ENCODE results near the gene IL2RG.

The IL2RG gene

GRCh38 chrX:71111921-71112431, 599 bp upstream of the IL2RG start:
- no peak for FAIRE-seq
- no peak for DNase-seq (ENCODE audit: extremely low spot score, insufficient read length, low read depth)

DNA sequence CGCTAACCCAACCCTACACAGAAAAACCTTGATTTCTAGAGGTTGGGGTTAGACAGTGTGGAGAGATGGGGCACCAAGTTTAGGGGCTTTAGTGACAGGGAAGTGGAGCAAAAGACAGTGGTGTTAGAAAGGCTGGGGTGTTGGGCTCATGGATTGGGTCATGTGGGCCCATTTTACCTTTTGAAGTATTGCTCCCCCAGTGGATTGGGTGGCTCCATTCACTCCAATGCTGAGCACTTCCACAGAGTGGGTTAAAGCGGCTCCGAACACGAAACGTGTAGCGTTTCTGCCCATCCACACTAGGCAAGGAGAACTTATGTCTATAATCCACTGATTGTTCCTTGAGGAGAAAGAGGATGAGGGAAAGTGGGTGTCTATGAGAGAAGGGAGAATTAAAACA, 2.3 kb downstream of the IL2RG start:
- DNase-seq (ENCODE audit: extremely low spot score, insufficient read length, low read depth) (no peak), FAIRE-seq (no peak)

DNA sequence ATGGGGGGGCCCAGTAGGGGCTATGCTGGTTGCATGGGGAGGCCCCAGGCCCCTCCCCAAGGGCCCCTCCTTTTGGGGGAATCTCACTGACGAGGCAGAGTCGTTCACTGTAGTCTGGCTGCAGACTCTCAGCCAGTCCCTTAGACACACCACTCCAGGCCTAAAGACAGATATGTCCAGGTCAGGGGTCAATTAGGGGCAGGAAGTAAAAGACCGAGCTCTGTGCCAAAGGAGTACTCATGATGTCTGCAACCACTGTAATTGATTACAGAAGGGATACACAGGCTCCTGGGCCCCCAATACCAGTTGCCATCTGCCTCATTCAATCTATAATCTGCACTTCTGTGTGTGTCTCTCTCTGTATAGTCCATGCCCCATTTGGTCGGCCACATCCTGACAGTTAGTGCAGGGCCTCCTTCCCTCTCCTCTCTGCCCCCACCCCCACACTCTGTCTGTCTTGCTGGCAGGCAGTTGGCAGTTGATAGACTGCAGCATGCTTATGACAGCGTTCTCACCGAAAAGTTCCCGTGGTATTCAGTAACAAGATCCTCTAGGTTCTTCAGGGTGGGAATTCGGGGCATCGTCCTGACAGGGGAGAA, 3.5 kb downstream of the IL2RG start:
- DNase-seq (ENCODE audit: extremely low spot score, insufficient read length, low read depth) (no peak), FAIRE-seq (peak; percentile 35)

DNA sequence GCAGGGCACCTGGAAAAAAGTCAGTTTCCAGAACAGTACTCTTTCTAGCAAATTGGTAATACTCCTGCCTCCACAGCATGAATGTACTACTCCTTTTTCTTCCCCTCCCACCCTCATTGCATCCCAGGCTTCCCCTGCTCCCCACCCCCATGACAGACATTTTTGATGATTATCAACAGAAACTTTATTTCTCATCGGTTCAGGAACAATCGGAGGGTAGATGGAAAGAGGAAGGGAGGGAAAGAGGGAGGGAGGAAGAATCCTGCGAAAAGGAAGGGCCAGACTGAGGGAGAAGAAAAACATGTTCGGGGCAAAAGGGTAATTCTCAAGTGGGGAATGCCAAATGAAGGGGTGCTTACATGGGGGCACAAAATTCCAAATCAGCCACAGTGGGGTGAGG, 4.1 kb downstream of the IL2RG start:
- DNase-seq (ENCODE audit: extremely low spot score, insufficient read length, low read depth) (no peak), FAIRE-seq (no peak)

- DNase-seq (ENCODE audit: extremely low spot score, insufficient read length, low read depth) (no peak), FAIRE-seq (no peak)
Measured at GRCh38 chrX:71106427-71106826, 5.0 kb downstream of the IL2RG start, which contains the start of gene CXorf65. Gene CXorf65 (minus strand): TSS chrX:71106740. CDS start chrX:71106556, 184 bp downstream.

DNA sequence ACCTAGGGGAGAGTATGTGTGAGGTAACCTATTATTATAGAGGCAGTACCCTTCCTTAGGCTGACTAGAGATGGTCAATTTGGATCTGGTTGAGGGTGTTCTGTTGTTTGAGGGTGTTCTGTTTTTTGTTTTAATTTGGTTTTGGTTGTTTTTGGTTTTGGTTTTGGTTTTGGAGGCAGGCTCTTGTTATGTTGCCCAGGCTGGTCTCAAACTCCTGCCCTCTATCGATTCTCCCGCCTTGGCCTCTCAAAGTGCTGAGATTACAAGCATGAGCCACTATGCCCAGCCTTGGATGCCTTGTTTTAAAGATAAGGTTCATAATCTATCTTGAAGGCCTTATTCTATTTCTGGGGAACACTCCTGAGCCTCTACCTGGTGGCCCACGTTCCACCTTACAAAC, 5.7 kb downstream of the IL2RG start:
- no peak for DNase-seq (ENCODE audit: extremely low spot score, insufficient read length, low read depth)
- peak; percentile 87 for FAIRE-seq

DNA sequence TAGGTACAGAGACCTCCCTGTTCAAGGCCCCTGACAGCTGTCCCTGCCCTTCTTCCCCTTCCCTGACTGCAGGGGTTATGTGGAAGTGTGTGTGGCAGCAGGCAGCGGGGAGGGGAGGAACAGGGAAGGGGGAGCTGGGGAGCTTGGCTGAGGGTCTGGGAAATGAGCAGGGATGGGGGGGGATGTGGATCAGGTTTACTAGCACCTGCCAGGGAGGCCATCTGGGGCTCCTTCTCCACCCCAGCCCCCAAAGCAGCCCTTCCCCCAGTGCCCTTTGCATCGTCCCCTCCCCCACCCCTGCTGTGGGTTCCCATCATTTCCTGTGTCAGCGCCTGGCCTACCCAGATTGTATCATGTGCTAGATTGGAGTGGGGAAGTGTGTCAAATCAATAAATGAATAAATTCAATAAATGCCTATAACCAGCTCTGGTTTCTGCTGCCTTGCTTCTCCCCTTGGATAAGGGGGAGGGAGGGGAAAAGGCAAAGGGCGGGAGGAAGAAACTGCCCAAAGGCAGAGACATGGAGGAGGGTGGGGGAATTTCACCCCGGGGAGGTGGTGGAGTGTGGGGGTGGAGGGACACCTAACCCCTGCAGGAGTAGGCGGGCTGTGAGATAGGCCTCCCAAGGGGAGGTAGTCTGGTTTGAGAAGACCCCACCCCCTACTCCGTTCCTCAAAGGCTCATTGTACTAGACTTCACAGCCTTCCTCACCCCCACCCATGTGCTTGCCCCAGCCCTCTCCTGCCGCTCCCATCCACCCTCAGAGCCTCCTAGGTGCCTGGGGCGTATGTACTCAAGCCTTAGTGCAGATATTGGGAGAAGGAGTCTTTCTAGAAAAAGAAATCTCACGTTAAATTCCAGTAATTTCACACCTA, 8.0 kb downstream of the IL2RG start:
- FAIRE-seq (peak; percentile 90), DNase-seq (ENCODE audit: extremely low spot score, insufficient read length, low read depth) (no peak)

GRCh38 chrX:71102292-71102691, 9.1 kb downstream of the IL2RG start:
- no peak for FAIRE-seq
- no peak for DNase-seq (ENCODE audit: extremely low spot score, insufficient read length, low read depth)

DNA sequence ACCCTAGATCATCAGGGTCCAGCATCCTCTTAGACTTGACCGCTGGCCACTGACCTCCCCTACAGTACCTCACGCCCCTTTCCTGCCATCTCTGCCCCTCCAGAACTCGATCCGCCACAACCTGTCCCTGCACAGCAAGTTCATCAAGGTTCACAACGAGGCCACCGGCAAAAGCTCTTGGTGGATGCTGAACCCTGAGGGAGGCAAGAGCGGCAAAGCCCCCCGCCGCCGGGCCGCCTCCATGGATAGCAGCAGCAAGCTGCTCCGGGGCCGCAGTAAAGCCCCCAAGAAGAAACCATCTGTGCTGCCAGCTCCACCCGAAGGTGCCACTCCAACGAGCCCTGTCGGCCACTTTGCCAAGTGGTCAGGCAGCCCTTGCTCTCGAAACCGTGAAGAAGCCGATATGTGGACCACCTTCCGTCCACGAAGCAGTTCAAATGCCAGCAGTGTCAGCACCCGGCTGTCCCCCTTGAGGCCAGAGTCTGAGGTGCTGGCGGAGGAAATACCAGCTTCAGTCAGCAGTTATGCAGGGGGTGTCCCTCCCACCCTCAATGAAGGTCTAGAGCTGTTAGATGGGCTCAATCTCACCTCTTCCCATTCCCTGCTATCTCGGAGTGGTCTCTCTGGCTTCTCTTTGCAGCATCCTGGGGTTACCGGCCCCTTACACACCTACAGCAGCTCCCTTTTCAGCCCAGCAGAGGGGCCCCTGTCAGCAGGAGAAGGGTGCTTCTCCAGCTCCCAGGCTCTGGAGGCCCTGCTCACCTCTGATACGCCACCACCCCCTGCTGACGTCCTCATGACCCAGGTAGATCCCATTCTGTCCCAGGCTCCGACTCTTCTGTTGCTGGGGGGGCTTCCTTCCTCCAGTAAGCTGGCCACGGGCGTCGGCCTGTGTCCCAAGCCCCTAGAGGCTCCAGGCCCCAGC, 10.5 kb downstream of the IL2RG start:
- no peak for FAIRE-seq

DNA sequence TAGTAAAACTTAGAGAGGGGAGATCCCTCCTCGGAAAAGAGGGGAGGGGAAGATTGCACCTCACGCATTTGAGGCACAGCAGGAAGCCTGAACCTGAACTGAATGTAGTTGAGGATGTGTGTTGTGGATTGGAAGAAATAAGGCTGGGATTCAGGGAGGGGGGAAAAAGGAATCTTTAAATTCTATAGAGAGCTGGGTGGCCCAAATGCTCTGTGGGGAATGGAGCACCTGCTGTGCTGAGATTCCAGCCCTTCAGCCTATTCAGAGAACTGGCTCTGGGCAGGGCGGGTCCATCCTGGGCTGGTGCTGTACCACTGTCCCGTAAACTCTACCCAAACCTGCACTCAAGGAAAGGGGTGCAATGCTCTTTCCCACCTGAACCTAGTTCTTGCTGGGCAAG, 11.6 kb downstream of the IL2RG start:
- DNase-seq (ENCODE audit: extremely low spot score, insufficient read length, low read depth), result no peak

More for the DNA sequence above, 10.5 kb downstream of the IL2RG start:
- no peak for DNase-seq (ENCODE audit: extremely low spot score, insufficient read length, low read depth)

DNA sequence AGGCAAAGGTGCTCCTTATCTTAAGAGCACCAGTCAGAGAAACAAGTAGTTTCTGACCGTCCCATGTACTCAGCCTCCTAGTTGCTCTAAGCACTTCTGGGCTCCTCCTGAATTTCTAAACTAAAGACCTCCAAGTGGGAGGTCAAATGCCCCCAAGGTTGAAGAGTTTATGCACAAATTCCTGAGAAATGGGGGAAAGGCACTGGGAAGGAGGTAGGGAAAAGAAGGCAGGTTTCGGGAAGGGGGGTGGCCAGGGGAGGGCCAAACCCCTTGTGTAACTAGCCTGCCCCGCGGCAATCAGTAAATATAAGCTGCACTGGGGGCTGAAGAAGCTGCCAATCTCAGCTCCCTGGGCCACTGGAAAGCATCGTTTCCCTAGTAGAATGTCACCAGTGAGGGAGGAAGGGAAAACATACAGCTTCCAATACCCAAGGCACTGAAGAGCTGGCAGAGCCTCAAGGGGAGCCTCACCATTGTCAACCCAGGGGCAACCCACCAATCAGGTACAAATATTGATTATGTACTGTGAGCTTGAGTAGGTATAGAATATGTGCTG, 12.3 kb downstream of the IL2RG start:
- no peak for FAIRE-seq

More for the DNA sequence above, 11.6 kb downstream of the IL2RG start:
- no peak for FAIRE-seq

DNA sequence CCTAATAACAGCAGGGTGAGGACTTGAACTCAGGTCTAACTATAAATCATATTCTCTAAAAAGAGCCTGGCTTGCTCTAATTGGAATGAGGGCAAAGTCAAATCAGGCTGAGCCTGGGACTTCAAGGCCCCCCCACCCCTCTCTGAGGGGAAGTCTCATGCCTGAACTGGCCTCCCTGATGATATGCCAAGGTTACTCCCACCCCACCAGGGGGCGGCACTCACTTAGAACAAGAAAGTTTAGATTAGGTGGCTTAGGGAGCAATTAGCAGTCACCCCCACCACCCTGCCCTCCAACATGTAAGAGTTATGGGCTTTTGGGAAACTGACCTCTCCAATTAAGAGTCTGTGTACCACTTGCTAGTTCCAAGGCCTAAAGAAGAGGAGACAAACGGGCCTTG, 13.1 kb downstream of the IL2RG start:
- DNase-seq (ENCODE audit: extremely low spot score, insufficient read length, low read depth), result no peak
- FAIRE-seq, result peak; percentile 77

More for the DNA sequence above, 12.3 kb downstream of the IL2RG start:
- no peak for DNase-seq (ENCODE audit: extremely low spot score, insufficient read length, low read depth)

- FAIRE-seq, result peak; percentile 24
- no peak for DNase-seq (ENCODE audit: extremely low spot score, insufficient read length, low read depth)
Measured at GRCh38 chrX:71096760-71097032, 14.7 kb downstream of the IL2RG start.

- DNase-seq (ENCODE audit: extremely low spot score, insufficient read length, low read depth) (no peak), FAIRE-seq (no peak)
Measured at GRCh38 chrX:71095981-71096759, 15.2 kb downstream of the IL2RG start.

- FAIRE-seq (peak; percentile 99), DNase-seq (ENCODE audit: extremely low spot score, insufficient read length, low read depth) (peak; percentile 69)
Measured at GRCh38 chrX:71095555-71095980, 15.8 kb downstream of the IL2RG start, which contains the start of gene FOXO4. Gene FOXO4 (plus strand): TSS chrX:71095851. CDS start chrX:71096529, 678 bp downstream.

DNA sequence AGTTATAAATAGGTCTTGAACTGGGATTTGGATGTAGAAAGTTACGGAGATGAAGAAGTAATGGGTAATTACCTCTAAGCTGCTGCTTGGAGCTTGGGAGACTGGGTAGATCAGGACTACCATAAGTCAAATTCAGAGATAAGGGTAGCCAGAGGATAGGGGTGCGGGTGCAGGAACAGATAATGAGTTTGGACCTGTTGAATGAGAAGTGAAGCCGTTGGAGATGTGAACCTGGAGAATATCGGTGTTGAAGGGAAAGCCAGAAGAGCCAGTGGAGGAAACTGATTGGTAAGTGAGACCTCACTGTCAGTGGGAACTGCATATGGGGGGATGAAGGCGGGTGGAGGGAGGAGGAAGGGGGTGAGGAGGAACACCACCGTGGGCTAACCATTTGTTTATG, 16.3 kb downstream of the IL2RG start:
- FAIRE-seq, result no peak
- no peak for DNase-seq (ENCODE audit: extremely low spot score, insufficient read length, low read depth)

DNA sequence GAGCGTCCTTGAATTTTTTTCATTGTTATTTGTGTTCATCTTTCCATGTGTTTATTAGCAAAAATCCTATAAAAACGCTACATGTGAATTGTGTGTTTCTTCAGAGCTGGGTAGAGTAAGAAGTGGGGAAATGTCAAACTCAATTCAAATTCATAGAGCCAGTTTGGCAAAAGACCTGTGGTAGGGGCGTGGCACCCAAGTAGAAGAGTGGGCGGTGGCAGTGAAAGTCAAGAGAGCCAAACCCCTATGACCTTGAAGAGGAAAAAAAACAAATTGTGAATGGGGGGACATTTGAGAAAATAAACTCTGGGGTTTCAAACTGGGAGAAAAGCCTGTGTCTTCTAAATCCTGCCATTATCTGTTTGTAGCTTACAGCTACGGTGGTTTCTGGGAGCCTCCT, 20.1 kb downstream of the IL2RG start:
- no peak for DNase-seq (ENCODE audit: extremely low spot score, insufficient read length, low read depth)
- FAIRE-seq, result no peak

GRCh38 chrX:71085900-71086299, 25.5 kb downstream of the IL2RG start:
- FAIRE-seq (no peak), DNase-seq (ENCODE audit: extremely low spot score, insufficient read length, low read depth) (no peak)

DNA sequence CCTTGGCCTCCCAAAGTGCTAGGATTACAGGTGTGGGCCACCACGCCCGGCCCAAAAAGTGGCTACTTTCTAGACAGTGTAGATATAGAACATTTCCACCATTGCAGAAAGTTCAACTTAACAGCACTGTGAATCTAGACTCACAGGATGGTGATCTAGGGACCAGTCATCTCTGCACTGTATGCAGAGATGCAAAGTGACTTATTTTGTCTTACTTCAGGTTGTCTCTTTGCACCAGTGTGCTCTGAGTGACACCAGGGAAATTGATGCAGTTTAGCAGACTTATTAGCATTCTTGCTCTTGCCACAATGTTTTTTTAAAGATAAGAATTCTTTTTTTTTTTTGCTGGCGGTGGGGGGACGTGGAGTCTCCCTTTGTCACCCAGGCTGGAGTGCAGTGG, 28.6 kb downstream of the IL2RG start:
- FAIRE-seq (no peak), DNase-seq (ENCODE audit: extremely low spot score, insufficient read length, low read depth) (no peak)
